ENCODE measurements around the gene TWIST2. TPM values are rescaled to one million over a fixed set of nuclear protein-coding genes. Genes with fewer than 3 reads are reported as not detected.

Gene TWIST2
- total and polyA plus RNA-seq, 7 experiments from 2014 or later: not detected

- H3K9me3 ChIP-seq (ENCODE audit: control insufficient read depth in 2 of 3, low read length in 3 of 3): no peaks in the 10 kb centered on the region
- Mint-ChIP-seq H3K4me3 (peak overlapping the region in 1 of 10 donors; percentile 47), H3K4me1 (no peaks in the 10 kb centered on the region), H3K36me3 (no peaks in the 10 kb centered on the region), H3K27me3 (peaks cover 5 to 36% (median 14%) of the 10 kb centered on the region in 5 donors), H3K27ac (no peak overlapping the region), H3K9me3 (no peaks in the 10 kb centered on the region)
- H3K4me1 ChIP-seq (ENCODE audit: control insufficient read depth in 2 of 2, insufficient read depth in 2 of 2, low read length in 2 of 2): no peaks in the 10 kb centered on the region
- no peaks in the 10 kb centered on the region for H3K36me3 ChIP-seq (ENCODE audit: control insufficient read depth in 2 of 3, insufficient read depth in 3 of 3, low read length in 3 of 3)
- intact Hi-C loops (cut with micrococcal nuclease): no loop called here
- no peak for DNase-seq
- H3K27me3 ChIP-seq (ENCODE audit: control insufficient read depth in 2 of 2, insufficient read depth in 2 of 2, low read length in 2 of 2): no peaks in the 10 kb centered on the region
- ChIA-PET CTCF (interaction anchor here (0.7 kb wide), 1 partner anchor 220 kb away, joined by 3 read pairs; no protein-coding TSS in a partner anchor), POLR2A (no interaction called here)
- H3K27ac ChIP-seq (ENCODE audit: low read depth, low read length): no peak overlapping the region
- no peak overlapping the region for H3K4me3 ChIP-seq (ENCODE audit: low read length)
- ATAC-seq: no peak
Observed at GRCh38 chr2:238861013-238861730, 13.3 kb downstream of the TWIST2 start.

GRCh38 chr2:238861766-238862315 lies 14.0 kb downstream of the TWIST2 start:
- Mint-ChIP-seq H3K36me3 (no peaks in the 10 kb centered on the region), H3K4me1 (no peaks in the 10 kb centered on the region), H3K4me3 (no peak overlapping the region), H3K27me3 (peaks cover 5 to 31% (median 14%) of the 10 kb centered on the region in 5 donors), H3K27ac (no peak overlapping the region), H3K9me3 (no peaks in the 10 kb centered on the region)
- H3K27me3 ChIP-seq (ENCODE audit: control insufficient read depth in 2 of 2, insufficient read depth in 2 of 2, low read length in 2 of 2): no peaks in the 10 kb centered on the region
- DNase-seq: no peak
- H3K36me3 ChIP-seq (ENCODE audit: control insufficient read depth in 2 of 3, insufficient read depth in 3 of 3, low read length in 3 of 3): no peaks in the 10 kb centered on the region
- ATAC-seq: no peak
- H3K27ac ChIP-seq (ENCODE audit: low read depth, low read length): no peak overlapping the region
- H3K4me1 ChIP-seq (ENCODE audit: control insufficient read depth in 2 of 2, insufficient read depth in 2 of 2, low read length in 2 of 2): no peaks in the 10 kb centered on the region
- intact Hi-C loops (cut with micrococcal nuclease): no loop called here
- H3K4me3 ChIP-seq (ENCODE audit: low read length): no peak overlapping the region
- ChIA-PET POLR2A (no interaction called here), CTCF (interaction anchor here (0.7 kb wide), 1 partner anchor 219 kb away, joined by 3 read pairs; no protein-coding TSS in a partner anchor)
- H3K9me3 ChIP-seq (ENCODE audit: control insufficient read depth in 2 of 3, low read length in 3 of 3): no peaks in the 10 kb centered on the region

GRCh38 chr2:238862701-238863100 lies 14.8 kb downstream of the TWIST2 start:
- H3K27me3 Mint-ChIP-seq: peaks cover 2 to 27% (median 14%) of the 10 kb centered on the region in 5 donors
- no peaks in the 10 kb centered on the region for H3K27me3 ChIP-seq (ENCODE audit: control insufficient read depth in 2 of 2, insufficient read depth in 2 of 2, low read length in 2 of 2)
- no peak overlapping the region for H3K4me3 ChIP-seq (ENCODE audit: low read length)
- no peak overlapping the region for H3K27ac ChIP-seq (ENCODE audit: low read depth, low read length)
- ATAC-seq (no peak), DNase-seq (no peak)
- ChIA-PET CTCF (no interaction called here), POLR2A (no interaction called here)
- no peaks in the 10 kb centered on the region for H3K36me3 ChIP-seq (ENCODE audit: control insufficient read depth in 2 of 3, insufficient read depth in 3 of 3, low read length in 3 of 3)
- no peak overlapping the region for H3K27ac Mint-ChIP-seq
- H3K4me1 Mint-ChIP-seq: peaks cover 0 to 3% (median 0%) of the 10 kb centered on the region in 7 donors
- H3K9me3 Mint-ChIP-seq: no peaks in the 10 kb centered on the region
- no peaks in the 10 kb centered on the region for H3K9me3 ChIP-seq (ENCODE audit: control insufficient read depth in 2 of 3, low read length in 3 of 3)
- no peaks in the 10 kb centered on the region for H3K4me1 ChIP-seq (ENCODE audit: control insufficient read depth in 2 of 2, insufficient read depth in 2 of 2, low read length in 2 of 2)
- H3K4me3 Mint-ChIP-seq: no peak overlapping the region
- no peaks in the 10 kb centered on the region for H3K36me3 Mint-ChIP-seq
- intact Hi-C loops (cut with micrococcal nuclease): no loop called here

GRCh38 chr2:238863231-238863630 lies 15.3 kb downstream of the TWIST2 start:
- Histone ChIP-seq H3K27ac (ENCODE audit: low read depth, low read length) (no peak overlapping the region), H3K9me3 (ENCODE audit: control insufficient read depth in 2 of 3, low read length in 3 of 3) (no peaks in the 10 kb centered on the region), H3K4me3 (ENCODE audit: low read length) (no peak overlapping the region), H3K27me3 (ENCODE audit: control insufficient read depth in 2 of 2, insufficient read depth in 2 of 2, low read length in 2 of 2) (no peaks in the 10 kb centered on the region), H3K4me1 (ENCODE audit: control insufficient read depth in 2 of 2, insufficient read depth in 2 of 2, low read length in 2 of 2) (no peaks in the 10 kb centered on the region), H3K36me3 (ENCODE audit: control insufficient read depth in 2 of 3, insufficient read depth in 3 of 3, low read length in 3 of 3) (no peaks in the 10 kb centered on the region)
- no peak for ATAC-seq
- Mint-ChIP-seq H3K36me3 (no peaks in the 10 kb centered on the region), H3K27ac (no peak overlapping the region), H3K27me3 (peaks cover 0 to 27% (median 14%) of the 10 kb centered on the region in 5 donors), H3K4me1 (peaks cover 0 to 5% (median 0%) of the 10 kb centered on the region in 7 donors), H3K4me3 (no peak overlapping the region), H3K9me3 (no peaks in the 10 kb centered on the region)
- CTCF ChIA-PET: no interaction called here
- POLR2A ChIA-PET: no interaction called here
- intact Hi-C loops (cut with micrococcal nuclease): no loop called here
- DNase-seq: no peak

- ATAC-seq: no peak
- peaks cover 0 to 27% (median 10%) of the 10 kb centered on the region in 5 donors for H3K27me3 Mint-ChIP-seq
Observed at GRCh38 chr2:238863749-238864206, 15.9 kb downstream of the TWIST2 start.

GRCh38 chr2:238864207-238865014 lies 16.5 kb downstream of the TWIST2 start:
- Histone ChIP-seq H3K4me3 (ENCODE audit: low read length) (no peak overlapping the region), H3K27ac (ENCODE audit: low read depth, low read length) (no peak overlapping the region), H3K4me1 (ENCODE audit: control insufficient read depth in 2 of 2, insufficient read depth in 2 of 2, low read length in 2 of 2) (no peaks in the 10 kb centered on the region), H3K36me3 (ENCODE audit: control insufficient read depth in 2 of 3, insufficient read depth in 3 of 3, low read length in 3 of 3) (no peaks in the 10 kb centered on the region), H3K27me3 (ENCODE audit: control insufficient read depth in 2 of 2, insufficient read depth in 2 of 2, low read length in 2 of 2) (no peaks in the 10 kb centered on the region), H3K9me3 (ENCODE audit: control insufficient read depth in 2 of 3, low read length in 3 of 3) (no peaks in the 10 kb centered on the region)
- H3K9me3 Mint-ChIP-seq: no peaks in the 10 kb centered on the region
- H3K4me1 Mint-ChIP-seq: peaks cover 0 to 5% (median 0%) of the 10 kb centered on the region in 7 donors
- ChIA-PET POLR2A (no interaction called here), CTCF (no interaction called here)
- intact Hi-C loops (cut with micrococcal nuclease): no loop called here
- peak; percentile 20 for ATAC-seq
- no peaks in the 10 kb centered on the region for H3K36me3 Mint-ChIP-seq
- peaks cover 0 to 27% (median 9%) of the 10 kb centered on the region in 5 donors for H3K27me3 Mint-ChIP-seq
- no peak overlapping the region for H3K4me3 Mint-ChIP-seq
- no peak for DNase-seq
- no peak overlapping the region for H3K27ac Mint-ChIP-seq

More at GRCh38 chr2:238863749-238864206, 15.9 kb downstream of the TWIST2 start:
- Mint-ChIP-seq H3K27ac (no peak overlapping the region), H3K4me3 (no peak overlapping the region), H3K9me3 (no peaks in the 10 kb centered on the region), H3K4me1 (peaks cover 0 to 5% (median 0%) of the 10 kb centered on the region in 7 donors), H3K36me3 (no peaks in the 10 kb centered on the region)
- ChIA-PET CTCF (no interaction called here), POLR2A (no interaction called here)
- intact Hi-C loops (cut with micrococcal nuclease): no loop called here
- no peaks in the 10 kb centered on the region for H3K36me3 ChIP-seq (ENCODE audit: control insufficient read depth in 2 of 3, insufficient read depth in 3 of 3, low read length in 3 of 3)
- DNase-seq: no peak
- no peak overlapping the region for H3K27ac ChIP-seq (ENCODE audit: low read depth, low read length)
- H3K4me1 ChIP-seq (ENCODE audit: control insufficient read depth in 2 of 2, insufficient read depth in 2 of 2, low read length in 2 of 2): no peaks in the 10 kb centered on the region
- H3K9me3 ChIP-seq (ENCODE audit: control insufficient read depth in 2 of 3, low read length in 3 of 3): no peaks in the 10 kb centered on the region
- H3K4me3 ChIP-seq (ENCODE audit: low read length): no peak overlapping the region
- H3K27me3 ChIP-seq (ENCODE audit: control insufficient read depth in 2 of 2, insufficient read depth in 2 of 2, low read length in 2 of 2): no peaks in the 10 kb centered on the region
